Stimulated activated CD4-positive, alpha-beta T cell treated with anti-CD3 and anti-CD28 coated beads, Interleukin-2, amount 100 ng/mL, for 4 hours (primary cell): Measurements from ENCODE around the gene POLR2L.

Source experiments
- DNase-seq: peaks from one replicate; pipeline ENCODE4 v3.0.0-alpha.2; 2020; ENCODE audit warnings: low read depth

POLR2L gene

DNA sequence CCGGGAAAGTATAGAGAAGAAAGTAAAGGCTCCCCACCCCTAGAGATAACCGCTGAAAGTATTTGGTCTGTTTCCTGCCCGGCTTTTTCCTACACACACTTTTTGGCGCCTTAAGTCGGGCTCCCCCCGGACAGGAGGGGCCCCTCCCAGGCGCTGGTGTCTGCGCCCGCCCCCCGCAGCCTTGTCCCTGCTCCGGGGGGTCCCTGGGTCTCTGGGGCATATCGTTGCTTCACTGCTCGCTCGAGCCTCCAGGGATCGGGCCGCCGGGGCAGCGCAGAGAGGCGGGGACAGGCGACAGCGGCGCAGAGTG lies 15.5 kb downstream of the POLR2L start:
- DNase-seq = no peak

DNA sequence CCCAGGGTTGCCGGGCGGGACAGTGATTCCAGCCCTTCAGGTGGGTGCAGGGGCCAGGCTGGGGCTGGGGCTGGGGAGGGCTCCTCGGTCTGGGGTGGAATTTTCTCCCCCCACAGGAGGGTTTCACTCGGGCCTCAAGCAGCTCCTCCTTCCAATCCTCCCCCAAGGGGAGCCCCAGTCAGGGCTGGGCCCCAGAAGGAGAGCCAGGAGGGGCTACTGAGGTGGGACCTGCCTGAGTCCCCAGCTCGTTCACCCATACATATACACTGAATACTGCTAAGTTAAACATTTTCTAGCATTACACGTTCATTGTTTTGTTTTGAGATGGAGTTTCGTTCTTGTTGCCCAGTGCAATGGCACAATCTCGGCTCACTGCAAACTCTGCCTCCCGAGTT lies 16.1 kb downstream of the POLR2L start:
- no peak for DNase-seq

DNA sequence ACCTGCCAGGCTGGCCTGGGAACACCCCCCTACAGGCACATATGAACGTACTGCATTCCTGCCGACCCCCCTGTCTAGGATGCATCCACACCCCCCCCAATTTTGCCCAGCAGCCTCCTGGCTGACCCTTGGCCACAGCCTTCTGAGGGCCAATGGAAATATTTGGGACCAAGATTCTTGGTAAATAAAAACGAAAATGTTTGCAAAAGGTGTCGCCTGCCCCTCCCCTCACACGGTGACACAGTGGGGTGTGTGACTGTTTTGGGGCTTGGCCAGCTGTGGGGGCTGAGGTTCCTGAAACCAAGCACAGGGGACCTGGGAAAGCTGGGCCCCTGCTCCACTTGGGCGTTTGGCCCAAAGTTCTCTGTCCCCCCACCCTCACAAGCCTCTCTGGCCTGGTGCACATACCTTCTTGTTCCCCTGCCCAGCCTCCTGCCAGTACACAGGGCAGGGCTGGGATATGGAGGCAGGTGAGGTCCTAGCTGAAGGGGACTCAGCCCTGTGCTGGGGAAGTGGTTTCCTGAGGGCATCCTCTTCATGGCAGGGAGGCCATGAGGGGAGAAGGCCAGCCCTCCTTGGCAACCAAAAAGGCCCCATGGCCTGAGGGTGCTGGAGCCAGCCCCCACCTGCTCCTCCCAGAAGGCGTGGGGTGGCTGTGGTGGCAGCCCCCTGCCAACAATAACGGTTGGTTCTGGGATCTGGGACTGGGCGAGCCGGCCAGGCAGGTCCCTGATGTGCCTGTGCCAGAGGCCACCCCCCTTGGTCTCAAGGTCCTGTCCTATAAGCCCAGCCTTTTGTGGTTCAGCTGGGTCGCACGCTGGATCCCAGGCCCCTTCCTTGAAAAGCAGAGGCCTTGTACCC lies 16.7 kb downstream of the POLR2L start:
- no peak for DNase-seq

DNA sequence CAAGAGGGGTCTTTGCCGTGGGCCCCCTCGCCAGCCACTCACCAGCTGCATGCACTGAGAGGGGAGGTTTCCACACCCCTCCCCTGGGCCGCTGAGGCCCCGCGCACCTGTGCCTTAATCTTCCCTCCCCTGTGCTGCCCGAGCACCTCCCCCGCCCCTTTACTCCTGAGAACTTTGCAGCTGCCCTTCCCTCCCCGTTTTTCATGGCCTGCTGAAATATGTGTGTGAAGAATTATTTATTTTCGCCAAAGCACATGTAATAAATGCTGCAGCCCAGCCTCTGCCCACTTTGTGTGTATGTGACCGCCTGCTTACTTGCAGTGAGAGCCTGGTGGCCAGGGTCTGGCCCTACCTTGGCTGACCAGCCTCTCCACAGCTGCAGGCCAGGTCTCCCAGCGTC lies 17.4 kb downstream of the POLR2L start:
- no peak for DNase-seq

DNA sequence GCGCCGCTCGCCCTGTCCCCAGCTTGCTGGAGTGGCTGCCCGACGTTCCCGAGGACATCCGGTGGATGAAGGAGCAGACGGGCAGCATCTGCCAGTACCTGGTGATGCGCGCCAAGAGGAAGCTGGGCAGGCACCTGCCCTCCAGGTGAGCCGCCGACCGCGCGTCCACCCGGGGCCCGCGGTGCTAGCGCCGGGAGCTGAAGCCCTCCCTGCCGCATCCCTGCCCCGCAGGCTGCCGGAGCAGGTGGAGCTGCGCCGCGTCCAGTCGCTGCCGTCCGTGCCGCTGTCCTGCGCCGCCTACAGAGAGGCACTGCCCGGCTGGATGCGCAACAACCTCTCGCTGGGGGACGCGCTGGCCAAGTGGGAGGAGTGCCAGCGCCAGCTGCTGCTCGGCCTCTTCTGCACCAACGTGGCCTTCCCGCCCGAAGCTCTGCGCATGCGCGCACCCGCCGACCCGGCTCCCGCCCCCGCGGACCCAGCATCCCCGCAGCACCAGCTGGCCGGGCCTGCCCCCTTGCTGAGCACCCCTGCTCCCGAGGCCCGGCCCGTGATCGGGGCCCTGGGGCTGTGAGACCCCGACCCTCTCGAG lies 17.9 kb downstream of the POLR2L start:
- no peak for DNase-seq

DNA sequence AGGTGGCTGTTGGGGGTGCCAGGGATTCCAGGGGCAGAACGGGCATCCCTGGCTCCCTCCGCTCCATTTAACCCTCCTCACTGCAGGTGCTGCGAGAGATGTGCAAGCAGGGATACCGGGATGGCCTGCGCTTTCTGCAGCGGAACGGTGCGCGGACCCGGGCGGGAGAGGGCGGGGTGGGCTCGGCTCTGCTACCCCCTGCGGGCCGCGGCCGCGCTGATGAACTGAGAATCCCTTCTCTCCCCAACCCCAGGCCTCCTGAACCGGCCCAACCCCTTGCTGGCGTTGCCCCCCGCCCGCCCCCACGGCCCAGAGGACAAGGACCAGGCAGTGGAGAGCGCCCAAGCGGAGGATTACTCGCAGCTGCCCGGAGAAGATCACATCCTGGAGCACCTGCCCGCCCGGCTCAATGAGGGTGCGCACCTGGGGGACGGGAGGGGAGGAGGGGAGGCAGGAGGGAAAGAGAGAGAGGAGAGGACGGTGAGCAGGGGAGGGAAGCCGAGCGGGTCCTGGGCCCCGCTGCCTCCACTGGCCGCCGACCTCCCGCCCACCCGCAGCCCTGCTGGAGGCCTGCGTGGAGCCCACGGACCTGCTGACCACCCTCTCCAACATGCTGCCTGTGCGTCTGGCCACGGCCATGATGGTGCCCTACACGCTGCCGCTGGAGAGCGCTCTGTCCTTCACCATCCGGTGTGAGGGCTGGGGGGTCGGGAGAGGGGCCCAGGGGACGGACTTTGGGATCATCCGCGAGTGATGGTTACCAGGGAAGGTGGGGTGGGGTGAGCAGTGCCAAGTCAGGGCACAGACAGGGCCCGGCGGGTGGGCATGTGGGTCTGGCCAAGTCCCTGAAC lies 18.7 kb downstream of the POLR2L start:
- DNase-seq = no peak

DNA sequence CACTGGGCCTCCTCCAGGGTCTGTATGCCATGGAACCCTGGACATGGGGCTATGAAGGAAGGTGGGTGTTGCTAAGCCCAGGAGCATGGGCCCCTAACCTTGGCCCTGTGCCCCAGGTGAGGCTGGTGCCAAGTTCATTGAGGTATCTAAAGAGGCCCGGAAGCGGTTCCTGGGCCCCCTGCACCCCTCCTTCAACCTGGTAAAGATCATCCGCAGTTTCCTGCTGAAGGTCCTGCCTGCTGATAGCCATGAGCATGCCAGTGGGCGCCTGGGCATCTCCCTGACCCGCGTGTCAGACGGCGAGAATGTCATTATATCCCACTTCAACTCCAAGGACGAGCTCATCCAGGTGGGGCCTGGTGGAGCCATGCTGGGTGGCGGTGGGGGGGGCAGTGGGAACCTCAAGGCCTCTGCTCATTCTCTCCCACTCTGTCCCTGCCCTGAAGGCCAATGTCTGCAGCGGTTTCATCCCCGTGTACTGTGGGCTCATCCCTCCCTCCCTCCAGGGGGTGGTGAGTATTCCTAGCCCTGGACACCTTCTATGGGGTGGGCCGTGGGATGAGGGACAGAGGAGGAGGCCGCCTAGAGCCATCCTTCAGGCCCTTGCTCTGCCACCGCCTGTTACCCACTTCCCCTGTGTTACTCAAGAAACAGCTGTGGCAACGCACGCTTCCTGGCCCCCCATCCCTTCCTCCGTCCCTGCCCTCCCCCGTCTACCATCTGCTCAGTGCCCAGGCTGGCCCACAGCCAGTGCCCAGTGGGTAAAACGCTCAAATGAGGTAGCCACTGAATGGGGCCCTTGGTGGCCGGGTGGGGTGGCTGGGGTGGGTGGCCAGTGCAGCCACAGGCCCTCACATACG lies 20.6 kb downstream of the POLR2L start:
- DNase-seq = no peak

DNA sequence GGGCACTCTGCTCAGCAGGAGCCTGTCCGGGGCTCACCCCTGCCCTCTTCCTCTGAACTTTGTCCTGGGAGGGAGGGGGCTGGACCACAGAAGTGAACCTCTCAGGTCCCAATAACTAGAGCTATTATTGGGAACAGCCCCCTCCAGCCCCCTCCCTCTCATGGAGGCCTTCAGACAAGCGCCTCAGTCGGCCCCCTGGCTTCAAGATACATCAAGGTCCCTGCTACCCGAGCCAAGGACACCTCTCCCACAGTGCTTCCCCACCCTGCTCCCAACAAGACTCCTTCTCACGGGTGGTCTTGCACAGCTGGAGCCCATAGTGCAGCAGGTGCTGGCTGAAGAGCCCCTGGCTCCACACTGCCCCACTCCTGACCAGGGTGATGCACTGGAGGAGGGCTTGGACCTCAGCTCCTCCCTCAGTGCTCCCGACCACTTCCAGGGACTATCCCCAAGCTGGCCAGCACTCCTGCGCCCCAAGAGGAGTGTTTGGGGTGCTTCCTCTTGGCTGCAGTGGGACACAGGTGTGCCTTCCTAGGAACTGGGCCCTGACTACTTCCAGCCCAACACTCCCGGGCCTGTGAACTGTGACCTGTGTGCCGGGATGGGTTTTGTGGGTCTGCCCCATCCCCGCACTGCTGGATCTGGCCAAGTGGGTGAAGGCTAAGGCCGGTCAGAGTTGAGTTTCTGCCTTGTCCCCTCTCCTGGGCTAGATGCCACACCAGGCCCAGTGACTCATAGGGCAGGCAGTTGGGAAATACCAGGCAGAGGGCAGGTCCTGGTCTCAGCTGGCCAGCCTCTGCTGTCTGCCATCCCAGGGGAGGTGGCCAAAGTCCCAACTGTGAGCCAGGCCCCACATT lies 21.4 kb downstream of the POLR2L start:
- no peak for DNase-seq

DNA sequence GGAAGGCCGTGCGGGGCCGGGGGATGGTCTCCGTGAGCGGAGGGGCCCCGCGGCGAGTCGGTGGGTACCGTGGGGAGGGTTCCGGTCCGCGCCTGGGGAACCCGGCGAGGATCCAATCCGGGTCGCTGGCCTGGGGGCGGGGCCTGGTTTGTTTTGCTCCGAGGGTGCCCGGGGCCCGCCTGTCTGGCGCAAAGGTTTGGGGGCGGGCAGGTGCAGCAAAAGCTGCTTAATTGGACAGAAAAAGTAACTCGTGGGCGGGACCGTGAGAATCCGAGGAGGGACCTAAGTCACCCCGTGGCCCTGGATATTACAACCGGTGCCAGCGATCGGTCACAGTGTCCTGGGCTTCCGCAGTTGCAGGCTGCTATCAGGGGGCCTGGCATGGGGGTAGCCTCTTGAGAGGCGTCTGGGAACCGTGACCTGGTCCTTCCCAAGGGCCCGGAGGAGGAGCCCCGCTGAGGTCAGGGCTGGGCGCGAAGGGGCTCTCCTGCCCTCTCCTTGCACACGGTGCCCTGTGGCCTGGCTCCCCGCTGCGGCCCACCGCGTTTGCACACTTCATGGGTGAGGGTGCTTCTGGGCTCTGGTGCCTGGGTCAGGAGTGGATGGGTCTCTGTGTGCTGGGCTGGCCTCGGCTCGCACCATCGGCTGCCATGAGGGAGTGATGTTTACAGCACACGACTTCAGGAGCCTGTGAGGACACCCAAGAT lies 22.2 kb downstream of the POLR2L start:
- DNase-seq = peak; percentile 84

DNA sequence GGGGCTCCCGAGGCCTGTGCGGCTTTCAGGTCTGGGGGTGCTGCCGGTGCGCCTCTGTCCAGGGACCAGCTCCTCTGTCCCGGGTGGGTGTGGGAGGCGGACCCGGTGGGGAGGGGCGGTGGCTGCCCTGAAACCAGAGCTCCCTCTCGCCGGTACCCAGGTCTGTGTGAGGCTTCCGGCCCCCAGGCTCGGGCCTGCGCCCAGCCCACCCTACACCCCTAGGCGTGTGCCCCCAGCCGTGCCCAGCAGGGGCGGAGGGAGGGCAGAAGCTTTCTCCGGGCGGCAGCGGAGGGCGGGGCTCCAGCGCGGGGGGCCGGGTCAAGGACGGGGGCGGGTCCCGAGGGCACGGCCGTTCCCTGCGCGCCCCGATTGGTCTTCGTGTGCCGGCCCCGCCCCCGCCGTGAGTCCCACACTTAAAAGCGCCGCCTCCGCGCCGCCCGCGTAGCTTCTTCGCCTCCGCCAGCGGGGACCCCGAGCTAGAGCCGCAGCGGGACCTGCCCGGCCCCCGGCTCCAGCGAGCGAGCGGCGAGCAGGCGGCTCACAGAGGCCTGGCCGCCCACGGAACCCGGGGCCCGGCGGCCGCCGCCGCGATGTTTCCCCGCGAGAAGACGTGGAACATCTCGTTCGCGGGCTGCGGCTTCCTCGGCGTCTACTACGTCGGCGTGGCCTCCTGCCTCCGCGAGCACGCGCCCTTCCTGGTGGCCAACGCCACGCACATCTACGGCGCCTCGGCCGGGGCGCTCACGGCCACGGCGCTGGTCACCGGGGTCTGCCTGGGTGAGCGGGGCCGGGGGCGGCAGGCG lies 23.0 kb downstream of the POLR2L start:
- peak; percentile 90 for DNase-seq

DNA sequence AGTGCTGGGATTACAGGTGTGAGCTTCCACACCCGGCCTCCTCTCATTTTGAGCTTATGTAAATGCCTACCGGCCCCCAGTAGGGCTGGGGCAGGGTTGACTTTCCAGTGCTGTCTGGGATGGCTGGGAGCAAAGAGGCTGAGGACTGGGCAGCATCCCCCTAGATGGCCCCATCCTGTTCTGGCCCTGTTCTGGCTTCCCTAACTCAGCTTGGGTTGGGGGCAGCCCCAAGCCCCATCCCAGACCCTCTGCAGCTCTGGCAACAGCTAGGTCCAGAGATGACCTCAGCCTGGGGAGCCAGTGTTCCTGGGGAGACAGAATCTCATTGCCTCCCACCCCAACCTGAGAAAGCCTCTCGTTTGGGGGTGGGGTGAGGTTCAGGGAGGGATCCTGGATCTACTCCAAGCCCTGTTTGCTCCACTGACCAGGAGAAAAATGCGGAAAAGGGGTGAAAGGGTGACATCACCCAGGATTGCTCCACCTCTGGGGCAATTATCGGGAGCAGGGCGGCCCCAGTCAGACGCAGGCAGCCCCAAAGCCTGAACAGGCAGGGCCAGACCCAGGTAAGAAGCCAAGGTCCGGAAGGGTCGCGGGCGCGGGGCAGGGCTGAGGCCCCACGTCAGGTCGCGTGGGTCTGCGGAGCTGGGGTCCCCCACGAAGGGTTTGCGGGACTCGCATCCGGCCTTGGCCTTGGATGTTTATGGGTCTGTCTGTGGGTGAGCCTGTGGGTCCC lies 23.8 kb downstream of the POLR2L start, which contains the start of gene PNPLA2:
PNPLA2 (plus strand) TSS at position 519 of the 733 bp plus-strand sequence. CDS start 805 bp downstream, outside the sequence.
- DNase-seq = no peak

DNA sequence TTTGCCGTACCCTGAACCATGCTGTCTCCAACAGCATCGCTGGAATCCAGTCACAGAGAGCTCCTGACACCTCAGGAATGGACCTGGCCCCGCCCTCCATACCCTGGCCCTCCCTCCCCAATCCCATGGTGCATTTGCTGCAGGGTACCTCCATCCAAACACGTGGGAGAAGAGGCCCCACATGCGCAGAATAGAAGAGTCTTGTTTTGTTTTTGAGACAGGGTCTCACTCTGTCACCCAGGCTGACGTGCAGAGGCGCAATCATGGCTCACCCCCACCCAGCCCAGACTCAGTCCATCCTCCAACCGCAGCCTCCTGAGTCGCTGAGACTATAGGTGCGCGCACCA lies 25.9 kb downstream of the POLR2L start:
- no peak for DNase-seq

DNA sequence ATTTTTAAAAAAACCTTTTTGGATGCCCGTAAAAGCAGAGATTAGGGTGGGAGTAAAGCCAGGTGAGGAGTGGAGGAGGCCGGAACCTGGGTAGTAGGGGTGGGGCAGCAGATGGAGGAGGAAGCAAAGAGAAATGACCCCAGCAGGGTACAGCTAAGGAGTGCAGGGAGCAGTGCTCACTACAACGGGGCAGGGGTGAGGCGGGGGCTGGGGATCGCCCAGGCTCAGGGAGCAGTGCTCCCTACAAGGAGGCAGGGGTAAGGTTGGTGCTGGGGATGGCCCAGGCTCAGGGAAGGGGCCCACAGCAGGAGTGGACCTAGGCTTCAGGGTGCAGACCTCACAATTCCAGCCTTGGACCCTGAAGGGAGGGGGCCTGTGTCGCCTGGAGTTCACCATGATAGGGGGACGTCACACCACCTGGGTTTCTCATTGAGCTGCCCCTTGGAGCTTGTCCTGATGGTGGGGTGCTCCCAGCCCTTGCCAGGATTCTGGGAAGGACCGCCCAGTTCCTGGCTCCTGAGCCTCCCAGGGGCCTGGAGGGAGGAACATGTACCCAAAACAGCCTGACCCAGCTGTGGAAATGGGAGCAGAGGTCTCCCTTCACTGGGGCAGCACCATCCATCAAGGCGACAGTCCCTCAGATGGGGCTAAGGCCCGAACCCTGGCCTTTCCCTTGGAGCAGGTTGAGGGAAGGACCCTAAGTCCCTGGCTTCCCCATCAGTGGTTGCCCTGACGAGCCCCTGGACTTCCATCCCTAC lies 26.5 kb downstream of the POLR2L start:
- no peak for DNase-seq

DNA sequence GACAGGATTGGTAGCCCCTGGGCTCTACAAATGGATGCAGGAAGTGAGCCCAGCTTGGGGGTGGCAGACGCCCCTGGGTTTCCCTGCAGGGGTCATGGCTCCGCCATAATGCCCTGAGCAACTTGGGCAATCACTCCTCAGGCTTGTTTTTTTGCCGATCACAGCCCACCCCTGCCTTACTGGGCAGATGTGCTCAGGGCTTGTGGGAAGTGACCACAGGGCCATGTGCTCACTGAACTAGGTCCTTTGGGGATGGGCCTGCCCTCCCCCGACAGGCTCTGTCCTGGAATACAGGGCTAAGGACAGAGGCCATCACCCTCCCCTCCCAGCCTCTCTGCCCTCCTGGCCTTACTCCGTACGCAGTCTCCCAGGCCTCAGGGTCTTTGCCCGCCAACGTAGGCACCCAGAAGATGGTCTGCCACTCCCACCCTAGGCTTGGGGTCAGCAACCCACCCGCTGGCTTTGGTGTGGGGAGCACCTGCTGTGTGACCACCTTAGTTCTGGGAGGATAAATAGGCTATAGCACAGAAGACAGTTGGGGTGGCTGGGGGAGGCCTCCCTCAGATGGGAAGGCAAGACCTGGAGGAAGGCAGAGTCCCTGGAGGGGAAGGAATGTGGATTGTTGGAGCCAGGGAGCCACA lies 28.8 kb downstream of the POLR2L start:
- no peak for DNase-seq

DNA sequence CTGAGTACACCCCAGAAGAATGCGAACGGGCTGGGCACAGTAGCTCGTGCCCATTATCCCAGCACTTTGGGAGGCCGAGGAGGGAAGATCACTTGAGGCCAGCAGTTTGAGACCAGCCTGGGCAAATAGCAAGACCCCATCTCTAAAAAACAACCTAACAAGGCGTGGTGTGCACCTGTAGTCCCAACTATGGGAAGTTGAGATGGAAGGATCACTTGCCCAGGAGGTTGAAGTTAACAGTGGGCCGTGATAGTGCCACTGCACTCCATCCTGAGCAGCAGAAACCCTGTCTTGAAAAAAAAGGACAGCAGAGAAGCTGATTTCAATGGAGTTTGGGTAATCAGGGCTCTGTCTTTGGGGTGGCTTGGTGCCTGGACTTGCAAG lies 29.3 kb downstream of the POLR2L start:
- DNase-seq = no peak

DNA sequence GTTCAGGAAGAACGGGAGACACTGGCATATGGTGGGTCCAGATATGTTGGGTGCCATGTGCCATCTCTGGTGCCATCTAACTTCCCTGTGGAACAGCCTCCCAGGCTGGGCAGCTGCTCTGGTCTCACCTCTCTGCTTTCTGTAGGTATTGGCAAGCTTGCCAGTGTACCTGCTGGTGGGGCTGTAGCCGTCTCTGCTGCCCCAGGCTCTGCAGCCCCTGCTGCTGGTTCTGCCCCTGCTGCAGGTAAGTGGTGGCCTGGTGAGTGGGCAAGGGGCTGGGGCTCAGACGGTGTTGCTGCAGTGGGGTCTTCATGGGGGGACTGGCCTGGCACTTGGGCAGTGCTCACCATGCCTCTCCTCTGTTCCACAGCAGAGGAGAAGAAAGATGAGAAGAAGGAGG lies 29.9 kb downstream of the POLR2L start:
- no peak for DNase-seq

DNA sequence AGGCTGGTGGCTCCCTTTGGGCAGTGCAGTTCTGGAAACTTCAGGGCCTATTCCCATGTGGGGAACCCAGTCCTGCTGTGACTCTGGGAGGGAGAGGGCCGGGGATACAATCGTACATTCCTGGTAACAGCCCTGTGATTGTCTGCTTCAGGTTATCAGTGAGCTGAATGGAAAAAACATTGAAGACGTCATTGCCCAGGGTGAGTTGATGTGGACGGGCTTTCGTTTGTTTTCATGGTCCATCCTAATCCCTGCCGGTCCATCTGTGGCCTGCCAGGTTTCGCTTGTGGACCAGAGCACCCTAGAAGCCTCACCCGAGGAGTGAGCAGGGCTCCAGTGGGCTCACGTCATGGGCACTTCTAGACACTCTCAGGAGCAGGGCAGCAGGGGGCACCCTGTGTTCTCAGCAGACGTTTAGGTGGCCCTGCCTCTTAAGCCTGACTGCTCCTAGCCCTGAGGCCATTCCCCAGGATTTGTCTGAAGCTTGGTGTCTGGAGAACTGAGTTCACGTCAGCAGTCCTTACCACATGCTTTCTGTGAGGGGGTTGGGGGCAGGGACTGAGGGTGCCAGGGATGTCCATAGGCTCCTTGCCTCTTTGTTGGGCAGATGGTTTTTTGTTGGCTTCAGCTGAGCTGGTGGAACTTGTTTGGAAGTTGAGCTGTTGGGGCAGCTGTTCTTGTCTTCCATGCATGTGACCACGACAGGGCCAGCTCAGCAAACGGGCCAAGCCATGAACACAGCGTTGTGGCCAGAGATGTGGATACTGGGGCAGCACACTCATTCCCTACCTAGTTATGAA lies 30.7 kb downstream of the POLR2L start:
- no peak for DNase-seq
